Right cardiac atrium (tissue), 5 donors: ENCODE data around the gene MACROD2. TPM values are rescaled to one million over a fixed set of nuclear protein-coding genes. Genes with fewer than 3 reads are reported as not detected.
A peak's percentile ranks its signal among the peaks of the same experiment; 100 is the strongest.
"Not testable (repeated sequence)": the region's sequence is repeated elsewhere in the genome, so short reads cannot be mapped to it uniquely, and the experiment has no call there.

Experiments used
- ATAC-seq, 2 donors: fragments of 200-7000 bp; cut with Tn5 transposase; one replicate each; pipeline versions ENCODE4 v1.8.0 to v1.9.1; 2020; ENCODE audit warnings: moderate library complexity in 2 of 2, mild to moderate bottlenecking in 1 of 2
- DNase-seq, 3 donors: peaks; one replicate each; pipeline ENCODE4 v3.0.0-alpha.2; 2020
- H3K27ac ChIP-seq: one replicate; pipeline ENCODE4 v1.5.1; 2013; ENCODE audit warnings: mild to moderate bottlenecking, low read length, control low read depth, moderate library complexity
- H3K27me3 ChIP-seq: one replicate; pipeline ENCODE4 v1.6.1; 2013; ENCODE audit not compliant: control insufficient read depth, insufficient read depth
- H3K4me1 ChIP-seq: one replicate; pipeline ENCODE4 v1.6.1; 2013; ENCODE audit warnings: low read length; ENCODE audit not compliant: control insufficient read depth, insufficient read depth
- H3K4me3 ChIP-seq: one replicate; pipeline ENCODE4 v1.5.1; 2013; ENCODE audit warnings: low read length, control low read depth
- H3K9me3 ChIP-seq: one replicate; pipeline ENCODE4 v1.6.1; 2013; ENCODE audit warnings: low read length; ENCODE audit not compliant: control insufficient read depth
- WGBS: extraction: QIAGEN DNeasy Blood & Tissue Kit; methylation state at CpG from one replicate; pipeline ENCODE4 v1.1.7; 2013; 5-methylcytosine and 5-hydroxymethylcytosine counted together
- intact Hi-C, 4 donors: fragments of 100-400 bp; cut with DNase I; formaldehyde crosslinking; loops; one replicate each; pipeline versions ENCODE4 v1.11.0 to v1.14.0; 2022 to 2023
- polyA plus RNA-seq: library from polyadenylated mRNA; stranded (reverse); fragments of 200-250 nt; gene quantifications from one replicate; pipeline ENCODE4 v1.2.3, GENCODE V29; 2013
- total RNA-seq, 4 donors: library from RNA; stranded (reverse); fragmentation: NEBNext Ultra II Directional; extraction: Animal tissue kit (Norgen Biotek cat#: 25700); gene quantifications; one replicate each; pipeline ENCODE4 v1.2.1, GENCODE V29; 2021
- donor health status: healthy with polysubstance abuse.
- donor health status: DM: no; HTN: yes; CAD: no.
- donor health status: DM: no; HTN: no; CAD: no.
- donor health status: DM: no; HTN: yes; CAD: no; lungs with severe emphysema.
- donor health status: DM: yes; HTN: yes; CAD: no.

MACROD2 gene
- total and polyA plus RNA-seq, 5 donors, result 0.61 to 4.4 (median 2.4) TPM

GRCh38 chr20:14996883-14997672 lies 1001.8 kb downstream of the MACROD2 start:
- ATAC-seq (no peak), DNase-seq (no peak)
- H3K27ac ChIP-seq, result no peak overlapping the region
- 87% methylated on average over 2 of the region's 2 CpGs for WGBS
- no peak overlapping the region for H3K4me3 ChIP-seq
- no peaks in the 10 kb centered on the region for H3K9me3 ChIP-seq
- no peaks in the 10 kb centered on the region for H3K27me3 ChIP-seq
- no peaks in the 10 kb centered on the region for H3K4me1 ChIP-seq
- intact Hi-C loops, result no loop called here

GRCh38 chr20:14997791-14998190 lies 1002.5 kb downstream of the MACROD2 start:
- ATAC-seq, result no peak
- no peaks in the 10 kb centered on the region for H3K27me3 ChIP-seq
- no peak for DNase-seq
- H3K27ac ChIP-seq, result no peak overlapping the region
- intact Hi-C loops, result no loop called here
- no peaks in the 10 kb centered on the region for H3K4me1 ChIP-seq
- H3K9me3 ChIP-seq, result no peaks in the 10 kb centered on the region
- no peak overlapping the region for H3K4me3 ChIP-seq
- WGBS, result 85% methylated on average over 3 of the region's 3 CpGs

- H3K4me3 ChIP-seq, result no peak overlapping the region
- peak; percentile 37 to 64 for ATAC-seq
- H3K4me1 ChIP-seq, result no peaks in the 10 kb centered on the region
- WGBS, result 55% methylated on average over 4 of the region's 4 CpGs
- DNase-seq, result no peak
- H3K27ac ChIP-seq, result no peak overlapping the region
- H3K9me3 ChIP-seq, result no peaks in the 10 kb centered on the region
- H3K27me3 ChIP-seq, result no peaks in the 10 kb centered on the region
- intact Hi-C loops, result no loop called here
These were observed 1010.1 kb downstream of the MACROD2 start for GRCh38 chr20:15005300-15005986.

- DNase-seq (no peak), ATAC-seq (no peak)
- intact Hi-C loops, result no loop called here
- WGBS, result 59% methylated on average over 4 of the region's 4 CpGs
- Histone ChIP-seq H3K9me3 (no peaks in the 10 kb centered on the region), H3K27ac (no peak overlapping the region), H3K4me1 (no peaks in the 10 kb centered on the region), H3K4me3 (no peak overlapping the region), H3K27me3 (no peaks in the 10 kb centered on the region)
These were observed 1016.3 kb downstream of the MACROD2 start for GRCh38 chr20:15011631-15012030.

GRCh38 chr20:15012566-15012965 lies 1017.2 kb downstream of the MACROD2 start:
- no peaks in the 10 kb centered on the region for H3K9me3 ChIP-seq
- no peak for ATAC-seq
- H3K4me1 ChIP-seq, result no peaks in the 10 kb centered on the region
- intact Hi-C loops, result no loop called here
- H3K4me3 ChIP-seq, result no peak overlapping the region
- H3K27me3 ChIP-seq, result no peaks in the 10 kb centered on the region
- no peak overlapping the region for H3K27ac ChIP-seq
- DNase-seq, result peak in 1 of 3 donors; percentile 33
- WGBS, result 63% methylated on average over 6 of the region's 6 CpGs

- H3K9me3 ChIP-seq, ATAC-seq, H3K4me1 ChIP-seq, H3K4me3 ChIP-seq, H3K27ac ChIP-seq, DNase-seq, intact Hi-C loops, H3K27me3 ChIP-seq: not testable (repeated sequence)
- WGBS, result 88% methylated on average over 1 of the region's 1 CpG
These were observed 1021.6 kb downstream of the MACROD2 start for GRCh38 chr20:15016875-15017274.

- Histone ChIP-seq H3K27ac (no peak overlapping the region), H3K4me1 (no peaks in the 10 kb centered on the region), H3K9me3 (no peaks in the 10 kb centered on the region), H3K4me3 (no peak overlapping the region), H3K27me3 (no peaks in the 10 kb centered on the region)
- 88% methylated on average over 11 of the region's 11 CpGs for WGBS
- DNase-seq (no peak), ATAC-seq (no peak)
- intact Hi-C loops, result no loop called here
These were observed 1023.6 kb downstream of the MACROD2 start for GRCh38 chr20:15018966-15019365.

GRCh38 chr20:15020845-15021244 lies 1025.5 kb downstream of the MACROD2 start:
- intact Hi-C loops, result no loop called here
- DNase-seq (no peak), ATAC-seq (no peak)
- Histone ChIP-seq H3K4me1 (no peaks in the 10 kb centered on the region), H3K27ac (no peak overlapping the region), H3K27me3 (no peaks in the 10 kb centered on the region), H3K4me3 (no peak overlapping the region), H3K9me3 (no peaks in the 10 kb centered on the region)
- 91% methylated on average over 9 of the region's 9 CpGs for WGBS

- no peaks in the 10 kb centered on the region for H3K9me3 ChIP-seq
- ATAC-seq, result no peak
- no peaks in the 10 kb centered on the region for H3K27me3 ChIP-seq
- H3K27ac ChIP-seq, result no peak overlapping the region
- intact Hi-C loops, result no loop called here
- no peak for DNase-seq
- no peak overlapping the region for H3K4me3 ChIP-seq
- H3K4me1 ChIP-seq, result no peaks in the 10 kb centered on the region
These were observed 1027.6 kb downstream of the MACROD2 start for GRCh38 chr20:15022921-15023320.

- Histone ChIP-seq H3K27me3 (no peaks in the 10 kb centered on the region), H3K9me3 (no peaks in the 10 kb centered on the region), H3K4me3 (no peak overlapping the region), H3K4me1 (no peaks in the 10 kb centered on the region), H3K27ac (no peak overlapping the region)
- 94% methylated on average over 1 of the region's 1 CpG for WGBS
- intact Hi-C loops, result no loop called here
- DNase-seq (no peak), ATAC-seq (no peak)
These were observed 1031.4 kb downstream of the MACROD2 start for GRCh38 chr20:15026759-15027158.

GRCh38 chr20:15030826-15031225 lies 1035.5 kb downstream of the MACROD2 start:
- 95% methylated on average over 14 of the region's 14 CpGs for WGBS

More at GRCh38 chr20:15030826-15031225, 1035.5 kb downstream of the MACROD2 start:
- intact Hi-C loops, result no loop called here
- no peak overlapping the region for H3K4me3 ChIP-seq
- H3K4me1 ChIP-seq, result no peaks in the 10 kb centered on the region
- no peaks in the 10 kb centered on the region for H3K9me3 ChIP-seq
- no peak overlapping the region for H3K27ac ChIP-seq
- ATAC-seq (no peak), DNase-seq (no peak)
- no peaks in the 10 kb centered on the region for H3K27me3 ChIP-seq
